ENCODE measurements around the gene PALD1.

- TF ChIP-seq CTCF (IDR thresholded peaks at IDR 0.05; ENCODE audit: insufficient read depth, low read depth, low read length) (no peak), EZH2 (IDR thresholded peaks at IDR 0.05; ENCODE audit: insufficient read depth, low read length) (no peak)
Observed at GRCh38 chr10:70613941-70614340, 135.4 kb downstream of the PALD1 start.
